HCT116 (cell line): ENCODE results near the gene CCSER1.

ENCODE experiments used
- CTCF ChIP-seq, 3 experiments: fragments of 200-600 bp in 1 of 3; sonication (generic) in 1 of 3; IDR thresholded peaks in 2 of 3; conservative IDR thresholded peaks in 1 of 3; 2 replicates each; pipeline ENCODE4 v1.5.1; 2012 to 2017; ENCODE audit warnings: low read depth in 2 of 3, low read length in 2 of 3, antibody characterized with exemption in 1 of 3, borderline replicate concordance in 1 of 3, control low read depth in 1 of 3, mild to moderate bottlenecking in 1 of 3, mixed read lengths in 1 of 3, mixed run types in 1 of 3, moderate library complexity in 1 of 3; ENCODE audit not compliant: insufficient read depth in 1 of 3
- EZH2 ChIP-seq: fragments of 200-600 bp; sonication (generic); IDR thresholded peaks from 2 replicates; pipeline ENCODE4 v1.6.1; 2017; ENCODE audit warnings: antibody characterized with exemption, mixed run types
- SP1 ChIP-seq: IDR thresholded peaks from 2 replicates; pipeline ENCODE4 v1.6.1; 2012; ENCODE audit warnings: low read depth
- ZFX ChIP-seq: fragments of 450-650 bp; IDR thresholded peaks from 2 replicates; pipeline ENCODE4 v1.6.1; 2017

DNA sequence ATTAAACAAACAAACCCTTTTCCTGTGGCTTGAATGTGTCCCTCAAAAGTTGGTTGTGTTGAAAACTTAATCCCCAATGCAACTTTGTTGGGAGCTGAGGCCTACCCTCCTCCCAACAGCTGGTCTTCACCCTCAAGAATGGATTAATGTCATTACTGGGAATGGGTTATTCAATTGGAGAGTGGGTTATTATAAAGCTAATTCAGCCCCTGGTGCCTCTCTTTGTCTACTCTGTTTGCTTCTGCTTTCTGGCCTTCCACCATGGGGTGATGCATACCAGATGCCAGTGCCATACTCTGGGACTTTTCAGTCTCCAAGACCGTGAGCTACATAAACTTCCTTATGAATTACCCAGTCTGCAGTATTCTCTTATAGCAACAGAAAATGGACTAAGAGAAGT is 706.5 kb downstream of the CCSER1 start:
- no peak for TF ChIP-seq CTCF (IDR thresholded peaks at IDR 0.05 in 2 of 3, conservative IDR thresholded peaks at IDR 0.05 in 1 of 3; ENCODE audit: borderline replicate concordance in 1 of 3, insufficient read depth in 1 of 3, low read depth in 2 of 3, low read length in 2 of 3)
- no peak for TF ChIP-seq EZH2
- no peak for TF ChIP-seq ZFX
- TF ChIP-seq SP1 = no peak
